ENCODE measurements around the gene GPALPP1. TPM values are rescaled to one million over a fixed set of nuclear protein-coding genes. Genes with fewer than 3 reads are reported as not detected.

GPALPP1 gene
- total RNA-seq, 2 experiments from 2014 or later: 25.0 to 26.9 TPM

- intact Hi-C loops (cut with micrococcal nuclease): no loop called here
- Mint-ChIP-seq H3K4me3 (no peak overlapping the region), H3K27ac (no peak overlapping the region), H3K36me3 (ENCODE audit: low read depth) (no peaks in the 10 kb centered on the region), H3K9me3 (no peaks in the 10 kb centered on the region), H3K4me1 (ENCODE audit: low read depth) (no peaks in the 10 kb centered on the region), H3K27me3 (ENCODE audit: low read depth) (peaks cover 9% of the 10 kb centered on the region)
- CTCF ChIA-PET: interaction anchor here (0.6 to 1.7 kb wide), 2 partner anchors 20 to 44 kb away, joined by 3 to 4 read pairs; no protein-coding TSS in a partner anchor
- DNase-seq: no peak
These were observed 79.0 kb downstream of the GPALPP1 start for GRCh38 chr13:45068036-45069001.

GRCh38 chr13:45073809-45074208 is 84.5 kb downstream of the GPALPP1 start:
- Mint-ChIP-seq H3K27ac (no peak overlapping the region), H3K27me3 (ENCODE audit: low read depth) (peaks cover 6% of the 10 kb centered on the region), H3K4me1 (ENCODE audit: low read depth) (no peaks in the 10 kb centered on the region), H3K9me3 (no peaks in the 10 kb centered on the region), H3K4me3 (no peak overlapping the region), H3K36me3 (ENCODE audit: low read depth) (no peaks in the 10 kb centered on the region)
- no peak for DNase-seq
- CTCF ChIA-PET: no interaction called here
- intact Hi-C loops (cut with micrococcal nuclease): no loop called here

GRCh38 chr13:45074721-45075120 is 85.4 kb downstream of the GPALPP1 start:
- CTCF ChIA-PET: no interaction called here
- no peaks in the 10 kb centered on the region for H3K4me1 Mint-ChIP-seq (ENCODE audit: low read depth)
- H3K27me3 Mint-ChIP-seq (ENCODE audit: low read depth): peaks cover 6% of the 10 kb centered on the region
- H3K27ac Mint-ChIP-seq: no peak overlapping the region
- intact Hi-C loops (cut with micrococcal nuclease): no loop called here
- no peak for DNase-seq
- no peaks in the 10 kb centered on the region for H3K36me3 Mint-ChIP-seq (ENCODE audit: low read depth)
- H3K9me3 Mint-ChIP-seq: no peaks in the 10 kb centered on the region
- no peak overlapping the region for H3K4me3 Mint-ChIP-seq

GRCh38 chr13:45078003-45078402 is 88.7 kb downstream of the GPALPP1 start:
- H3K9me3 Mint-ChIP-seq: no peaks in the 10 kb centered on the region
- no peaks in the 10 kb centered on the region for H3K36me3 Mint-ChIP-seq (ENCODE audit: low read depth)
- no peak overlapping the region for H3K4me3 Mint-ChIP-seq
- no peak for DNase-seq
- intact Hi-C loops (cut with micrococcal nuclease): no loop called here
- no peak overlapping the region for H3K27ac Mint-ChIP-seq
- no peaks in the 10 kb centered on the region for H3K4me1 Mint-ChIP-seq (ENCODE audit: low read depth)
- H3K27me3 Mint-ChIP-seq (ENCODE audit: low read depth): peaks cover 4% of the 10 kb centered on the region
- CTCF ChIA-PET: no interaction called here

Other genes with a start within 250 kb of the GPALPP1 start
- gene NUFIP1, start 67 bp upstream of the GPALPP1 start, total RNA-seq: 1 to 10 TPM; 7.2 to 8.9 TPM
- 10 to 100 TPM; 21.3 to 22.4 TPM for gene GTF2F2, start 131.0 kb downstream of the GPALPP1 start, total RNA-seq
- not detected for gene KCTD4, start 211.5 kb downstream of the GPALPP1 start, total RNA-seq